Keratinocyte (primary cell): ENCODE measurements around the gene FAAP20. TPM values are rescaled to one million over a fixed set of nuclear protein-coding genes. Genes with fewer than 3 reads are reported as not detected.
A peak's percentile ranks its signal among the peaks of the same experiment; 100 is the strongest.

Experiments used
- DNase-seq: peaks from one replicate; pipeline ENCODE4 v3.0.0-alpha.2; 2011; ENCODE audit warnings: low read depth, missing footprints, low spot score
- FAIRE-seq: peaks from 2 replicates; lab custom pipeline; 2011; peaks lifted over from hg19 to GRCh38; lab: Jason Lieb, UNC
- H2AFZ ChIP-seq: 2 replicates; pipeline ENCODE4 v1.6.0; 2012; ENCODE audit warnings: low read length, control low read depth, inconsistent platforms; ENCODE audit not compliant: control insufficient read depth
- H3K27ac ChIP-seq: 2 replicates; pipeline ENCODE4 v1.5.1; 2011; ENCODE audit warnings: low read length; ENCODE audit not compliant: control insufficient read depth, insufficient read depth
- H3K27me3 ChIP-seq: 3 replicates; pipeline ENCODE4 v1.6.0; 2011; ENCODE audit warnings: low read length; ENCODE audit not compliant: control insufficient read depth, insufficient read depth; ENCODE audit errors: extremely low read depth
- H3K36me3 ChIP-seq, 2 experiments: 2 replicates in 1 of 2; 3 replicates in 1 of 2; pipeline ENCODE4 v1.5.1; 2011; ENCODE audit warnings: low read length in 2 of 2, mild to moderate bottlenecking in 1 of 2; ENCODE audit not compliant: control insufficient read depth in 2 of 2, insufficient read depth in 2 of 2; ENCODE audit errors: extremely low read depth in 1 of 2
- H3K4me1 ChIP-seq: 3 replicates; pipeline ENCODE4 v1.5.1; 2011; ENCODE audit warnings: low read length; ENCODE audit not compliant: control insufficient read depth, insufficient read depth; ENCODE audit errors: extremely low read depth
- H3K4me2 ChIP-seq: 3 replicates; pipeline ENCODE4 v1.6.0; 2011; ENCODE audit warnings: low read depth, low read length; ENCODE audit not compliant: control insufficient read depth, insufficient read depth; ENCODE audit errors: extremely low read depth
- H3K4me3 ChIP-seq, 3 experiments: fragments of 200-600 bp in 1 of 3; sonication (generic) in 1 of 3; 2 replicates in 2 of 3; 3 replicates in 1 of 3; pipeline ENCODE4 v1.5.1; 2011 to 2016; ENCODE audit warnings: low read length in 3 of 3, mild to moderate bottlenecking in 3 of 3, control low read depth in 2 of 3, inconsistent platforms in 1 of 3, low read depth in 1 of 3, mixed read lengths in 1 of 3, mixed run types in 1 of 3, moderate library complexity in 1 of 3; ENCODE audit not compliant: control insufficient read depth in 2 of 3, insufficient read depth in 2 of 3; ENCODE audit errors: extremely low read depth in 1 of 3
- H3K79me2 ChIP-seq: 2 replicates; pipeline ENCODE4 v1.6.0; 2012; ENCODE audit warnings: low read length; ENCODE audit not compliant: control insufficient read depth, insufficient read depth
- H3K9ac ChIP-seq: 3 replicates; pipeline ENCODE4 v1.6.0; 2011; ENCODE audit warnings: low read length; ENCODE audit not compliant: control insufficient read depth, insufficient read depth; ENCODE audit errors: extremely low read depth
- H3K9me1 ChIP-seq: 3 replicates; pipeline ENCODE4 v1.6.0; 2011; ENCODE audit warnings: low read length; ENCODE audit not compliant: control insufficient read depth, insufficient read depth; ENCODE audit errors: extremely low read depth
- H3K9me3 ChIP-seq: 2 replicates; pipeline ENCODE4 v1.5.1; 2012; ENCODE audit warnings: low read depth, low read length; ENCODE audit not compliant: control insufficient read depth
- H4K20me1 ChIP-seq: 3 replicates; pipeline ENCODE4 v1.6.0; 2011; ENCODE audit warnings: low read length; ENCODE audit not compliant: control insufficient read depth, insufficient read depth; ENCODE audit errors: extremely low read depth
- EZH2 ChIP-seq: IDR thresholded peaks from one replicate; pipeline ENCODE4 v1.6.1; 2012; ENCODE audit warnings: inconsistent platforms, mild to moderate bottlenecking, low read length, moderate library complexity
- dilution Hi-C: fragments of 300-500 bp; cut with MboI; formaldehyde crosslinking; loops from one replicate; pipeline ENCODE4 v1.7.0; 2020; ENCODE audit warnings: low sequenced_read_pairs; ENCODE audit not compliant: extremely low pct_ligation_motif_present
- polyA plus RNA-seq, 5 experiments: library from polyadenylated mRNA; depleted of rRNA in 3 of 5; stranded (reverse) in 3 of 5; stranded (forward) in 1 of 5; unstranded in 1 of 5; fragments of >200 nt; gene quantifications; 1 replicate in 1 of 5; 2 replicates in 3 of 5; 3 replicates in 1 of 5; pipeline versions ENCODE4 v1.2.1 to v1.2.3, GENCODE V29; 2011 to 2012; ENCODE audit warnings: missing spikeins in 2 of 5, low read depth in 1 of 5, low replicate concordance in 1 of 5
- TF ChIP-seq, protein P1 (sequence below), 3 experiments: IDR thresholded peaks in 1 of 3; conservative IDR thresholded peaks in 1 of 3; optimal IDR thresholded peaks in 1 of 3; 2 replicates in 2 of 3; 3 replicates in 1 of 3; pipeline versions ENCODE3 to v1.5.1; 2011; ENCODE audit warnings: low read length in 3 of 3, mild to moderate bottlenecking in 3 of 3, moderate library complexity in 2 of 3, control low read depth in 1 of 3, inconsistent platforms in 1 of 3; ENCODE audit not compliant: insufficient read depth in 2 of 3; ENCODE audit errors: extremely low read depth in 1 of 3

The FAAP20 gene
- polyA plus RNA-seq, 1 donor (not counting 4 experiments of a cell fraction or from before 2014, with no cell fraction given): 7.3 TPM

DNA sequence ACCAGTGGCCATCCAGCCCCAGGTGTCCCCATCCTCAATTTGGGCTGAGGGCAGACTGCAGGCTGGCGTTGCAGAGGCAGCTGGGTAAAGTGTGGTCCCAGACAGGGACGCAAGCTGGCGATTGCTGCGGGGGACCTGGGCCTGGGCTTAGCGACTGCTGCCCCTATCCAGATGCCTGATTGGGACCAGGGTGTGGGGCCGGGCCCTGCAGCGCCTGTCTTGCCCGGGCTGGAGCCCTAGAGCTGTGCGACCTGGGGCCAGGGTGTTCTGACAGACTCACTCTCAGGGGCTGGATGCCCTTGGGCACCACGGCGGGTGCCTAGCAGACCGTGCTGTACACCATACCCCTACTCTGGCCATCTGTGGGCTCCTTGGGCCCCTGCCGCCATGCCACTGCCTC lies 16.2 kb upstream of the FAAP20 start:
- DNase-seq: no peak
- dilution Hi-C loops: no loop called here
- TF ChIP-seq EZH2: no peak
- TF ChIP-seq, protein P1, sequence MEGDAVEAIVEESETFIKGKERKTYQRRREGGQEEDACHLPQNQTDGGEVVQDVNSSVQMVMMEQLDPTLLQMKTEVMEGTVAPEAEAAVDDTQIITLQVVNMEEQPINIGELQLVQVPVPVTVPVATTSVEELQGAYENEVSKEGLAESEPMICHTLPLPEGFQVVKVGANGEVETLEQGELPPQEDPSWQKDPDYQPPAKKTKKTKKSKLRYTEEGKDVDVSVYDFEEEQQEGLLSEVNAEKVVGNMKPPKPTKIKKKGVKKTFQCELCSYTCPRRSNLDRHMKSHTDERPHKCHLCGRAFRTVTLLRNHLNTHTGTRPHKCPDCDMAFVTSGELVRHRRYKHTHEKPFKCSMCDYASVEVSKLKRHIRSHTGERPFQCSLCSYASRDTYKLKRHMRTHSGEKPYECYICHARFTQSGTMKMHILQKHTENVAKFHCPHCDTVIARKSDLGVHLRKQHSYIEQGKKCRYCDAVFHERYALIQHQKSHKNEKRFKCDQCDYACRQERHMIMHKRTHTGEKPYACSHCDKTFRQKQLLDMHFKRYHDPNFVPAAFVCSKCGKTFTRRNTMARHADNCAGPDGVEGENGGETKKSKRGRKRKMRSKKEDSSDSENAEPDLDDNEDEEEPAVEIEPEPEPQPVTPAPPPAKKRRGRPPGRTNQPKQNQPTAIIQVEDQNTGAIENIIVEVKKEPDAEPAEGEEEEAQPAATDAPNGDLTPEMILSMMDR (optimal IDR thresholded peaks at IDR 0.05 in 1 of 3, IDR thresholded peaks at IDR 0.05 in 1 of 3, conservative IDR thresholded peaks at IDR 0.05 in 1 of 3; ENCODE audit: extremely low read depth in 1 of 3, insufficient read depth in 2 of 3, low read length in 3 of 3): no peak
- Histone ChIP-seq H3K9ac (no peak overlapping the region), H3K27ac (no peak overlapping the region), H3K27me3 (peaks cover 1% of the 10 kb centered on the region), H3K9me3 (no peaks in the 10 kb centered on the region), H3K4me1 (peaks cover 57% of the 10 kb centered on the region), H2AFZ (no peak overlapping the region), H3K79me2 (no peaks in the 10 kb centered on the region), H3K36me3 (no peaks in the 10 kb centered on the region), H3K9me1 (no peaks in the 10 kb centered on the region), H3K4me3 (no peak overlapping the region), H3K4me2 (no peak overlapping the region), H4K20me1 (no peaks in the 10 kb centered on the region)
- FAIRE-seq: no peak

DNA sequence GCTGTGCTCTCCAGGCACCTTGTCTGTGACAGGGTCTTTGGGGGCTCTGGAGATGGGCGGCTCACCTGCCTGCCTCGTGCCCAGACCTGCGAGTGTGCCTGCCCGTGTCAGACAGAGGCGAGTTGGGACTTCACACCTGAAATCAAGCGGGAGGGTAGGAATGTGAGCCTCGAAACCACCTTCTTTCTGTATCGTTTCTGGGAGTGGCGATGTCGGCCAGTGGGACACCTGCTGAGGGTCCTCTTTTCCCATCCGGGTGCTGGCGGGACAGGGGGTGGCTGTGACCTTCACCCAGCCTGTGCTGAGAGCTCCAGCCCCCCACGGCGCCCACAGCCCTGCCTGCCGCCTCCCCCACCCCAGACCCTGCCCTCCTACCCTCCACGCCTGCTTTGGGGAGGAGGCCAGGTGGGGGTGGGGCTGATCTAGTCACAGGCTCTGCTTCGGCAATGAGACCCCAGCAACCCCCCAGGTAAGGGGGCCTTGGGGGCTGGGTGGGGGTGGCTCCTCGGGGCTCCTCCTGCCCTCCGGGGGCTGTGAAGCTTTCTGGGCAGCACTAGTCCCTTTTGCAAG lies 15.6 kb upstream of the FAAP20 start:
- Histone ChIP-seq H3K27ac (no peak overlapping the region), H3K79me2 (no peaks in the 10 kb centered on the region), H3K4me1 (peaks cover 61% of the 10 kb centered on the region), H3K4me2 (no peak overlapping the region), H2AFZ (no peak overlapping the region), H3K36me3 (no peaks in the 10 kb centered on the region), H3K9me3 (no peaks in the 10 kb centered on the region), H4K20me1 (no peaks in the 10 kb centered on the region), H3K4me3 (no peak overlapping the region), H3K27me3 (peaks cover 4% of the 10 kb centered on the region), H3K9ac (no peak overlapping the region), H3K9me1 (no peaks in the 10 kb centered on the region)
- FAIRE-seq (peak; percentile 52), DNase-seq (no peak)
- TF ChIP-seq EZH2: no peak
- TF ChIP-seq, protein P1 (optimal IDR thresholded peaks at IDR 0.05 in 1 of 3, IDR thresholded peaks at IDR 0.05 in 1 of 3, conservative IDR thresholded peaks at IDR 0.05 in 1 of 3; ENCODE audit: extremely low read depth in 1 of 3, insufficient read depth in 2 of 3, low read length in 3 of 3): no peak
- dilution Hi-C loops: no loop called here
